HG03520 (cell line): ENCODE results near the gene MAPK8IP3.
"Not testable (repeated sequence)": the region's sequence is repeated elsewhere in the genome, so short reads cannot be mapped to it uniquely, and the experiment has no call there.

Experiments
- ATAC-seq: cut with Tn5 transposase; IDR thresholded peaks from one replicate; pipeline ENCODE4 v1.9.1; 2021; ENCODE audit warnings: mild to moderate bottlenecking, moderate library complexity; ENCODE audit not compliant: unreplicated experiment

MAPK8IP3 gene

DNA sequence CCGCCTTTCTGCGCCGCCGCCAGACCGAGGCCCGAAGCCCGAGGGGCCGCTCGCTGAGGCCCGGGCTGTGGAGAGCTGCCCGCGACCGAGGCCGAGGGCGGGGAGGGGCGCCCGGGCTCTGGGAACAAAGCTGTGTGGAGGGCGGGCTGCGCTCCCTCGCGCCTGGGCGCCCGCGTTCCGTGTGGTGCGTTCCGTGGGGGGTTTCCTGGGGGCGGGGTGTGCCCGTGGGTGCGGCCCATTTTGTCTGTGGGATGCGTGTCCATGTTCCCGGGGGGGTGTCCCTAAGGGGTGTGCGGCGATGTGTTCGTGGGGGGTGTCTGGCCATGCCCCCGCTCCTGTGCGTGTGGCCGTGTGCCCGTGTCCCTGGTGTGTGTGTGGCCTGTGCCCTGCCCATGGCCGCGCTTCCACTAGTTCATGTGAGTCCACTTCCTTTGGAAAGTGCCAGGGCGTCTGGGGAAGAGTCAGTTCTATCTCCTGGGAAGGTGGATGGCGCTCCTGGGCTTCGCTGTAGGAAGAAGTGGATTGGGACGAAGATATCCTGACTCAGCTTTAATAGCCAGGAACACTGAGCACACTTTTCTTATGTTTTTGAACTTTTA, 27.4 kb upstream of the MAPK8IP3 start:
- ATAC-seq, result peak; percentile 10

DNA sequence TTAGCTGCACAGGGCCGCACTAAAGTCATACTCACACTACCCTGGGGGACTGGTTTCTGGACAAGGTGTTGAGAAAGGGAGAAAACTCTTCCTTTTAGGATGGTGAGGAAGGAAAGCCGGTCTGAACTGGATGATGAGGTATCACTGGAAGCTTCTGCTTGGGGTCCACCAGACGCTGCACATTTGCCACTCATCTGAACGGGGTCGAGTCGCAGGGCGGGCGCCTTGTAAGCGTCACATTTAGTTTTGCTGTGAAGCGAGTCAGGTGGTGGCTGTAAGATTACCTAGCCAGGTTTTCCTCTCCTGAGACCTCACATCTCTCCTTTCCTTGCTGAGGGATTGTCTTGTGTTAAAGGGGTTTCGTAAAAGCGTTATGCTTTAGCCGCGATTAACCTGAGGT, 25.6 kb upstream of the MAPK8IP3 start:
- ATAC-seq, result no peak

DNA sequence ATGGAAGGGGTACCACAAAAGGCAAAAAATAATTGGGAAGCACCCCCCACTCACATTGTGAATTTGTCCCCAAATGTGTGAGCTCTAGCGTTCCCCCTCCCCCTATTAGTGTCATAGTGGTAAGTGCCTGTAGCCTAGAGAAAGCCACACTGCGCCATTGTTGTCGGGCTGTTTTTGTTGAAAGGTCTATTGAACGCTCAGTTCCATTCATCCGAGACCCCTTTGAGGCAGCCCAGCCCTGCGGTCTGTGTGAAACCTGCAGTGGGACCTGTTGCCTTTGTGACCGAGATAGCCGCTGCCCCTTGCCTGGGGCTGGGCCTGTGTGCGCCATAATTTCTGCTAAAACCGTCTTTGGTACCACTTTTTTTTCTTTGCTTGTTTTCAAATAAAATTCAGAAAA, 25.0 kb upstream of the MAPK8IP3 start:
- no peak for ATAC-seq

DNA sequence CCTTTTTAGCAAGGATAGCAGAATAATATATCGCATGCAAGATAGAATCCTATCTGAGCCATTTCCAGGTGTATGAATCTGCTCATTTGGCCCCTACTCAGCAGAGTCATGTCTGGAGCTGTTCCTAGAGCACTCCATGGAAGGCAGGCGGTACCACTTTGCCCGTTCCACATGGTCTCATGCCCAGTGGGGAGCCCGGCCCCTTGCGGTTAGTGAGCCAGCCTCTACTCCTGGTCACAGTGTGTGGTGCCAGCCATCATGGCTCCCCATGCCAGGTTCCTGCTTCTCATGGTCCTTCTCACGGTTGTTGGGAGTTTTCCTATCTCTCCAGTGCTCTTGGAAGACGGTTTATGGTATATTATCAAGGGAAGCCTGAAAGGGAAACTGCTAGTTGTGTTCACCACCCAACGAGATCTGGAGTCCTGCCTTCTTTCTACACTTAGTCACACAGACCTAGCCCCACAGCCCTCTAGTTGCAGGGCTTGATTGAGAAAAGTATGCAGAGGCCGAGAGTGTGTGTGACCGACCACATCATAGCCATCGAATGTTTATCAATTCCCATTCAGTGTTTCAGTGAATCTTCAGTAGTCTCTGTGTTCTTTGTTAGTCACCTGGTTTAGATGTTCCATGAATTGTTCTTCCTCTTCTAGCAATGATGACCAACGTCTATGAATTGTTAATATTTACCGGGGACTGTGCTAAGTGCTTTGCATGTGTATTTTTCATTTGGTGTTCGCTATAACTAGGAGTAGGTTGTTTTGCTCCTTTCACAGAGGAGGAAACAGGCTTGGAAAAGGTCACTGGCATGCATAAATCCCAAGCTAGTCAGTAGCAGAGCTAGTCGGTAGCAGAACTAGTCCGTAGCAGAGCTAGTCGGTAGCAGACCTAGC, 18.3 kb upstream of the MAPK8IP3 start:
- no peak for ATAC-seq

DNA sequence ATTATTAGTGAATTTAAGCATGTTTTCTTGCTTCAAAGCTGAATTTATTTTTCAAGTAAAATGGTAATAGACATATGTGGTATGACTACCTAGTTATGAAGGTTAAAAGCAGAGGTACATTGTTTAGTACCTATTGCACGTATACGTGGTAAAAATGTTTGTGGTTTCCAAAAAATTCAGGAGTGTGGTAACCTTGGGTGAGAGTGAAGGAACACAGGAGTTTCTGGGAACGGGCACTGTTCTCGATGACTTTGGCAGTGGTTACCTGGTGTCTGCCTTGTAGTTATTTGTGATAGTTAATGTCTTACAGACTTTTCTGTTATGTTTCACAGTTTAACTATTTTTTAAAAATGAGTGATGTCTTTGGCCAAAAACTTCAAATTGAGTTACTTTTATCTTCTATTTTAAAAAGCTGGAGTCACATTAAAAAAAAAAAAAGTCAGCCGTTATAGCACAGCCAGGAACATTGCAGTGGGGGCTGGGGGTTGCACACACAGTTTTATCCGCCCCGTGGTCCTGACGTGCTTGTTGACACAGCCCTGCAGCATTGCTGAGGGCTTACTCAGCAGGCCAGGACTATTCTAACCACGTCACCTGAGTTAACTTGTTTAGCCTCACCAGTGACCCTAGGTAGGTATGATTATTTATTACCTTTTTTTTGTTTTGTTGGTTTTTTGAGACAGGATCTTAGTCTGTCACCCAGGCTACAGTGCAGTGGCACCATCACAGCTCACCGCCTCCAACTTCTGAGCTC, 17.0 kb upstream of the MAPK8IP3 start:
- no peak for ATAC-seq

DNA sequence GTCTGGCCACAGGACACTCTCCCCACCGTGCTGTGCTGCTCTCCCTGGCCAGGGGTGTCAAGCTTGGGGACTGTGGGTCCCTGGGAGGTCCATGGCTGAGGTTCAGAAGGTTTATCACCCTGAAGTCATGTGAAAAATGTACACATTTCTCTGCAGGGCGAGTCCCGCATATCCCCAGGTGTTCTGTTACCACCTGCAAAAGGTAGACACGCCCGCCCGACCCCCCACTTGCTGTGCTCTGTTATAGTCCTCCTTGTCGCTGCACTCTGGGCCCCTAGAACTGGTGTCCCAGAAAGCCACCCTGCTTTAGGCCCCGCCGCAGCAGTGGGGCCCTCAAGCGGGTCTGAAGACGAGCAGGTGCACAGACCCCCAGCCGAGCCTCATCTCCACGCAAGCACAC, 16.1 kb upstream of the MAPK8IP3 start:
- ATAC-seq, result no peak

DNA sequence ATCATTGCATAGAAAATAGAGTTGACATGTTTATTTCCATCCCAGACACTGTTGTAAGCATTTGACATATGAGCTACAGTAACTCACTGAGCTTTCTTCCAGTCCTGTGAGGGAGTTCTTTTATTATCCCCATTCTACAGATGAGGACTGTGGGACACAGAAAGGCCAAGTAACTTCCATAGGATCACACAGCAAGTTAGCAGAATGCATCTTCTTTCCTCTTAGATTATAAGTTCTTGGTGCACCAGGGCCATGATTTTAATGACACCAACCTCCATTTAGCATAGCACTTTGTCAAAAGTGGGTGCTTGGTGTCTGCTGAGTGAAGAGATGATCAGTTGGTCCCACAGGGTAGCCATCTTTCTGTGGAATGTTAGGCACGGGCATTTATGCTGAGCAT, 15.2 kb upstream of the MAPK8IP3 start:
- ATAC-seq, result no peak

DNA sequence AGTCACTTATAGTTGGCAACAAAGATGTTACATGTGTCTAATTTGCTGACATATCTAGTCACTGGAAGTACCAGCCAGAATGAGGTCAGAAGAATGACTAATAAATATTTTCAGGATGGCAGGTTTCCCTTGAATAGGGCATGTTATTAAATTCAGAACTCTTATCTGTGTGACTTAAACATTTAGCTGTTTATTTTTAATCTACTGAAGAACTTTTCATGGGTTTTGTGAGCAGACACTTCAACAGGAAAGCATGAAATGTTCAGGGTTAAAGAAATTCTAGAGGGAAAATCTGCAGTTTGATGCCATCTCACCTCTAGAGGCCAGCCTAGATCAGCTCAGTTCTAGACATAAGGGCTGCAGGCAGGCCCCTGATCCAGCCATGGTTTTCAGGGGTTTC, 14.7 kb upstream of the MAPK8IP3 start:
- ATAC-seq, result no peak

DNA sequence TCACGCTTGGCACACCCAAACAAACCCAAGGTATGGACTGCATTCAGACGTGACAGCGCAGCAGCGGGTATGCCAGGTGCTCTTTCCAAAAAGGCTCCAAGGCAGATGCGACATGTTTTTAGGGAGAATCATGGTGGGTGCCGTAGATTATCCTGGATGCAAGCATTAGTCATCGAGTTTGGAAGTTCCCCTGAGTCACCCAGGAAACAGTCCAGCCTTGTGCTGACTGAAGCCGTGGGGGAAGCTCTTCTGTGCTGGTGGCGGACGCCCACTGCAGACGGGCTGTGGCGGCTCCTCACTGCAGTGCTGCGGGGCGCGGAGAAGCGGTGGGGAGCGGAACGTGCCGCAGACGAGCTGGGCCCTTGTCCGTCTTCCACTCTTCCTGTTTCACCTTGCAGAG, 14.0 kb upstream of the MAPK8IP3 start:
- no peak for ATAC-seq

DNA sequence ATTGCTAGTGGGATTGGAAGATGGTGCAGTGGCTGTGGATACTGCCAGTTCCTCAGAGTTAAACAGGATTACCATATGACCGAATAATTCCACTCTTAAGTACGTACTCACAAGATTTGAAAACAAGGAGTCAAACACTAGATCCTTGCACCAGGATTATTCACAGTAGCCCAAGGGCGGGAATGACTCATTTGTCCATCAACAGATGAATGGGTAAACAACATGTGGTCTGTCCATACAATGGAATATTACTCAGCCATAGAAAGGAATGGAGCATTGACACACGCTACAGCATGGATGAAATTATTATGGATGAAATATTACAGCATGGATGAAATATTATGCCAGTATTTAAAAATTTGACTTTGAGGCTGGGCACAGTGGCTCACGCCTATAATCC, 9.1 kb upstream of the MAPK8IP3 start:
- ATAC-seq, result no peak

DNA sequence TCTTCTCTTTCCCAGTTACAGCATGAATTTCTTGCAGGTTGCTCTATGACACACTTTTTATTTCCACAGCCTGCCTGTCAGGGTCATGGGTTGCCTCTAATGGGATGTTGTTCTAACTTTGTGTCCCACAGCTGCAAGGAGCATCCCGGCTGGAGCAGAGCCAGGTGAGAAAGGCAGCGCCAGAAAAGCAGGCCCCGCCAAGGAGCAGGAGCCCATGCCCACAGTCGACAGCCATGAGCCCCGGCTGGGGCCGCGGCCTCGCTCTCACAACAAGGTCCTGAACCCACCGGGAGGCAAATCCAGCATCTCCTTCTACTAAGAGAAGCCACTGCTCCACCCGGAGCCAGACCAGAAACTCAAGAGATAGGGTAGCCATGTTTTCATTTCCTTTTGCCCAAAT, 7.3 kb upstream of the MAPK8IP3 start:
- no peak for ATAC-seq

DNA sequence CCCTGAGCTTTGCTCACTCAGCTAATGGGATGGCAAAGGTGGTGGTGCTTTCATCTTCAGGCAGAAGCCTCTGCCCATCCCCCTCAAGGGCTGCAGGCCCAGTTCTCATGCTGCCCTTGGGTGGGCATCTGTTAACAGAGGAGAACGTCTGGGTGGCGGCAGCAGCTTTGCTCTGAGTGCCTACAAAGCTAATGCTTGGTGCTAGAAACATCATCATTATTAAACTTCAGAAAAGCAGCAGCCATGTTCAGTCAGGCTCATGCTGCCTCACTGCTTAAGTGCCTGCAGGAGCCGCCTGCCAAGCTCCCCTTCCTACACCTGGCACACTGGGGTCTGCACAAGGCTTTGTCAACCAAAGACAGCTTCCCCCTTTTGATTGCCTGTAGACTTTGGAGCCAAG, 5.7 kb upstream of the MAPK8IP3 start:
- no peak for ATAC-seq

DNA sequence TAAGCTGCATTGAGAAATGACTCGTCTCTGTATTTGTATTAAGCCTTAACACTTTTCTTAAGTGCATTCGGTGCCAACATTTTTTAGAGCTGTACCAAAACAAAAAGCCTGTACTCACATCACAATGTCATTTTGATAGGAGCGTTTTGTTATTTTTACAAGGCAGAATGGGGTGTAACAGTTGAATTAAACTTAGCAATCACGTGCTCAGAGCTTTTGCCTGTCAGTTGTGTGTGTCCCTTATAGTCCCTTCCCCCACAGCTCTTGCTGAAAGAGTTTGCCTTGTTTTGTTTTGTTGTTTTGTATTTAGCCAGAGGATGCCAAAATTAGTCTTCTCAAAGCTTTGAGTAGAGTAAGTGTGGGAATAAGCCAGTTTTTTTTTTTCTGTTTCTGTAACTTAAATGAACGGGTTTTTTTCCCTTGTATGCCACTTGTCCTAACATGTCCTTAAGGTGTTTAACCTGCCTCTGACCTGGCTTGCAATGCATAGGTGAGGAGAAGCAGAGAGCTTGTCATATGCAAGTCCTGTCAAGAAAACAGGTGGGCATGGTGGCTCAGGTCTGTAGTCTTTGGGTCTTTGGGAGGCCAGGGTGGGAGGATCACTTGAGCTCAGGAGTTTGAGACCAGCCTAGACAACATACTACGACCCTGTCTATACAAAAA, 4.6 kb upstream of the MAPK8IP3 start:
- ATAC-seq, result no peak

DNA sequence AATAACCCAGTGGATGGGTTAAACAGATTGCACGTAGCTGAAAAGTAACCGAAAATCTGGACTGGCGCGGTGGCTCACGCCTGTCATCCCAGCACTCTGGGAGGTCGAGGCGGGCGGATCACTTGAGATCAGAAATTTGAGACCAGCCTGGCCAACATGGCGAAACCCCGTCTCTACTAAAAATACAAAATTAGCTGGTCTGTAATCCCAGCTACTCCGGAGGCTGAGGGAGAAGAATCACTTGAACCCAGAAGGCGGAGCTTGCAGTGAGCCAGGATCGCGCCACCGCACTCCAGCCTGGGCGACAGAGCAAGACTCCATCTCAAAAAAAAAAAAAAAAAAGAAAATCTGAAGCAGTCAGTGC, 689 bp upstream of the MAPK8IP3 start:
- not testable (repeated sequence) for ATAC-seq

DNA sequence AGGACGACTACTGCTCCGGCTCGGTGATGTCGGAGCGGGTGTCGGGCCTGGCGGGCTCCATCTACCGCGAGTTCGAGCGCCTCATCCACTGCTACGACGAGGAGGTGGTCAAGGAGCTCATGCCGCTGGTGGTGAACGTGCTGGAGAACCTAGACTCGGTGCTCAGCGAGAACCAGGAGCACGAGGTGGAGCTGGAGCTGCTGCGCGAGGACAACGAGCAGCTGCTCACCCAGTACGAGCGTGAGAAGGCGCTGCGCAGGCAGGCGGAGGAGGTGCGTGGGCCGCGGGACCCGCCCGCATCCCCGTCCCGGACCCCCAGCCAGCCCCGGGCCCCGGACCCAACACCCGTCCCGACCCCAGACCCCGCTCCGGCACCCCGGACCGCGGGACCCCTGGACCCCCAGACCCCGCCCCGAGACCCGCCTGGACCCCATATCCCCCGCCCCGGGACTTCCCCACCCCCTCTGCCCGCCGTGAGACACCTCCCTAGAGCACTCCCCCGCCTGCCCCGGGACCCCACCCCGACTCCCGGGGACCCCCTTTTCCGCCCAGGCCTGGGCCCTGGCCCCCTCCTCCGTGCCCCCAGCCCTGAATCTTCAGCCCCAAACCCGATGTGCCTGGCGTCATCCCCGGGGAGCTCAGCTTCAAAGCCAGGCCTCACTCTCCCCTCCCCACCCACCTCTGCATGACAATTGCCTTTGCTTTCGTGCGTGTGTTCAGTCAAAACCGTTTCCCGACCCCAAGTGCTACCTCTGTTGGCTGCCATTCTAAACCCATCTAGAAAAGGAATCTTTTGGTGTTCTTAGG, 594 bp downstream of the MAPK8IP3 start:
- ATAC-seq, result peak; percentile 20

DNA sequence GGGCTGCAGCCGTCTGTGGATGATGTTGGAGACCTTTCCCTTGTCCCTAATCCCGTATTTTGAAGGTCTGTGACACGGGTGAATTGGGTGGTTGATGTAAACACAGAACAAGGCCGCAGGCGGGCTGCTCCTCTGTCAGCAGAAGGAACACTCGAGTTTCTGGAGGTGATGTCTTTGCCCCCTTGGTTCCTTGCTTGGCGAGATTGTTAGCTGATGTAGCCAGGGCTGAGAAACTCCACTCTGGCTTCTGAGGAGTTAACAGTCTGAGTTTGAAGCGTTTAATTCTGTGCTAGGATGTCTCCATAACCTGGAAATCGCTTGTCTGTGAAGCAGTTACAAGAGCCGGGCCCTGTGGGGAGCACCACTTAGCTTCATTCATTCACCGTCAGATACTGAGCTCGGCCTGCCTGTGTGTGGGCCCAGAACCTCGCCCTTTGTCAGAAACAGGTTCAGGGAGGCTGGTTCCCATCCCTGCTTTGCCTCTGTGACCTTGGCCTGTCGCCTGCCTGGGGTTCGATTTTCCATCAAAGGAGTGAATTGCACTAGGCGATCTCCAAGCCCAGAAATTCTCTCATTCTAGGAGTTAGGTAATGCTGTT, 1.3 kb downstream of the MAPK8IP3 start:
- ATAC-seq, result no peak

DNA sequence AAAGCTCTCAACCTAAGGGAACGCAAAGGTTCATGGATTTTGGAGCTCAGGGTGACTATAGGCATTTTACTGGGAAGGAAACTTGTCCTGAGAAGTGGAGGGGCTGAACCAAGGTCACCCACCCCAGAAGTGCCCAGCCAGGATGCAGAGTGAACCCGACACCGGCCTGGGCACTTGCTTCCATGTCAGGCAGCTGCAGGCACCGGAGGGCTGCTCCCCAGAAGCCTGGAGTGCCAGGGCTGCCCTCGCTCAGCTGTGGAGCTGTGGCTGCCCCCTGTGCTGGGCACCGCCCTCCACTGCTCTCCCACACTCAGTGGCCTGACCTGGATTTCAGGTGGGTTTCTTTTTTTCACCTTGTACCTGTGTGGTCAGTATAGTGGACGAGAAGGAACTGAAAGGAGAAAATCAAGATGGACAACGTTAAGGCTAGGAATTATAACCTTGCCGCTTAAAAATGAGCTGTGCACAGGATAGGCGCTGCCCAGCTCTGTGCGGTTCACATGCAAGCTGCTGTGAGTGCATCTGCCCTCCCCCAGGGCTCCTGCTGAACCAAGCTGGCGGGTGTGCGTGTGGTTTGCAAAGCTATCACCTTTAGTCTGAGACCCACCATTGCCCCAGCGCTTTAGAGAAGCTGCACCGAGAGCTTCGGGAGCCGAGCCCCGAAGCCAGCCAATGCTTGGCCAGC, 2.2 kb downstream of the MAPK8IP3 start:
- ATAC-seq, result no peak

DNA sequence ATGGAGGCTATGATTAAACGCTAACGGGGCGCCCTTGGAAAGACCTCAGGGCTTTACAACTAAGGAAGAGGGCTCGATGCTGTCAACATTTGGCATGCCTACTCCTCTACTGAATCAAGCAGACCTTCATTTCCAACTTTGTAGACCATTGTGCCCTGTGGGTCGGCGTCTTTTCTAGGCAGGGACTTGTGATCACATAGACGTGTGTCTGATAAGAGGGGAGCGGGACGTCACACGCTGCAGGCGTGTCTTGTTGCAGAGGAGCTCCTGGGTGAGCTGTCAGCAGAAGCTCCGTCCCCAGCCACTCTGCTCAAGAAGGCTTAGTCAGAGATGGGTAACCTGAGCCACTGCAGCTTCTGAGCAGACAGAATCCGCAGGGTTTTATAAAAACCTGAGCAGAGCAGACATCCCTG, 2.8 kb downstream of the MAPK8IP3 start:
- ATAC-seq, result no peak

DNA sequence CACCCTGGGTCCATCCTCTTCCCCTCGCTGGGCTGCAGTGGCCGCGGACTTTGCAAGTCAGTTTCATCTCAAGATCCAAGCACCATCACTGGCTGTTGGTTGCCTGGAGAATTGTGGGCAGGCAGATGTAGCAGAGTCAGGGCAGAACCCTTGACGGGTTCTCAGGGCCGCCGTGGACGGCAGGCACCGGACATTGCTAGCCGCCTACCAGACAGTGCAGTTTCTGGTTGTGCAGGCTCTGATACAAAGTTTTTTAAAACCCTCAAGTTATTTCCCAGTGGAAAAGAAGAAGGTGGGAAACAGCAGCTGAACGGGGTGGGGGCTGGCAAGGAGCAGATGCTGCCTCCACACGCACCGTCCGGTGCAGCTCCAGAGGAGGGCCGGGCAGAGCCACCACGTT, 3.4 kb downstream of the MAPK8IP3 start:
- ATAC-seq, result no peak
